NOMO-1 (cell line): ENCODE results near the gene OR1F1.
"Not testable (repeated sequence)": the region's sequence is repeated elsewhere in the genome, so short reads cannot be mapped to it uniquely, and the experiment has no call there.

Experiments
- DNase-seq, 2 experiments: peaks; one replicate each; lab custom pipeline; 2025; ENCODE audit not compliant: unreplicated experiment in 2 of 2; lab: John Stamatoyannopoulos, UW

OR1F1 gene

DNA sequence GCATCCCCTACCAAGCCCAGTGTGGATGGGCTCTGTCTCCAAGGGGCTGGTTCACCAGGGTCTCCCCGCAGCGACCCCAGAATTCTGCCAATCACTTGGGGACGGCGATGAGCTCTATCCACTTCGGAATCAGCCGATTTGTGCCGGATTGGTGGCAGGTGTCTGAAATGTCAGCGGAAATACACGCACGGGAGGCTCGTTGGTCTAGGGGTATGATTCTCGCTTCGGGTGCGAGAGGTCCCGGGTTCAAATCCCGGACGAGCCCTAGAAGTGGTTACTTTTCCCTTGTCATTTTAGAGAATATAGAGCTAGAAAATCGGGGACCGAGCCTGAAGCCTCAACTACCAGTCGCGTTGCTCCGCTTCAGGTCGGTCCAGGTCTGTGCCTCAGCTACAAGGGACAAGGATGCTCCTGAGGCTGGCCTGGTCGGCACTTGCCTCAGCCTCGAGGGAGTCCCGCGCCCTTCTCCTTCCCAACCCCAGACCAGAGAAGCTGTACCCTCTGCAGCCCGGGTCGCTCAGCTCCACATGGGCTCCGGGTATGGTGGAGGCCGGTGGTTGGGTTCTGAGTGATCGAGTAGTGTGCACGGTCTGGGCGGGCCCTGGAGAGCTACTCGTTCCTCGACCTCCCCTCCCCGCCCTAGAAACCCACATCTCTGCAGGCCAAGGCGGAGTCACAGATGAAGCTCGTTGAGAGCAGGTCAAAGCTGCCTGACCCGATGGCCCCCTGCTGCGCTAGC, 16.0 kb upstream of the OR1F1 start:
- no peak for DNase-seq

DNA sequence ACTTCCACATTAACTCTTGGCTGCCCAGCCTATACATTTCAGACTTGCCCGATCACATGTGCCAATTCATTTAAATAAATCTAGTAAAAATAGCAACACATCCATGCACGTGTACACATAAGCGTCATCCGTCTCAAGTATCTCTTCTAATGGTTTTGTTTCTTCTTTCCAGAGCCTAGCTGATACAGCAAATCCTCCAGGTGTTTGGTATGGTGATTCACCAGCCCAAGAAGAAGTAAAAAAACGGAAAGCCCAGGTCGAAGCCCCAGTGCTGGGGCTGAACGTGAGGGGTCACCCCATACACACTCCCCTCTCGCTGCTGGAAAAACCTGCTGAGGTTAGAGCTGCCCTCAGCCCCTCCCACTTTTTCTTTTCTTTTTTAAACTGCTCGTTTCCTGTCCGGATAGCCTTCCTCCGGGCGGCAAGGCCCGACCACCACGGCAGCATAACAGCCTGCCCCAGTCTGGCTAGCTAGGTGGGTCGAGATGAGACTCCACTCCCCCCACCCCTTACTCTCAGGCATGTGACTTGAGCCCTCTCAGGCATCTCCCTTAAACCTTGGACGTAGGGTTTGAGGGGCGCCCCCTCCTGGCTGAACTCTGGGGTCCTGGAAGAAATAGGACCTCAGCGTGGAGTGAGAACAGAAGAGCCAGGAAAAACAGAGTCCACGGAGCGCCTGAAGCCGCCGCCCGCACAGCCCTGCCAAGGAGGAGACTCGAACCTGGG, 13.9 kb upstream of the OR1F1 start:
- peak in 1 of 2 experiments; percentile 19 for DNase-seq

DNA sequence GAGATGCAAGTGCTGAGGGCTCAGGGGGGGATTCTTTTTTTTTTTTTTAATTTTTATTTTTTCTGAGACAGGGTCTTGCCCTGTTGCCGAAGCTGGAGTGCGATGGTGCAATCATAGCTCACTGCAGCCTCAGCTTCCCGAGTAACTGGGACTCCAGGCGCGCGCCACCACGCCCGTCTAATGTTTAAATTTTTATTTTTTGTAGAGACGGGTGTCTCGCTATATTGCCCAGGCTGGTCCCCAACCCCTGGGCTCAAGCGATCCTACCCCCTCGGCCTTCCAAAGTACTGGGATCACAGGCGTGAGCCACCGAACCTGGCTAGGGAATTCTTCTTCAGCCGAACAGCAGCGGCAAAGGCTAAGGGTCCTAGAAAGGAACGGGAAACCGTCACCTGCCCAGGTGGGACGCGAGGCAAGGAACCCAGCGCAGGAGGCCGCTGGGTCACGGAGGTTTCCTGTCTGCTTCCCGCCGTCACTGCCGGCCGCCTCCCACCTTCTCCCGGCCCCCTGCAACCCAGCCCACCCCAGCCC, 13.3 kb upstream of the OR1F1 start:
- DNase-seq: no peak

DNA sequence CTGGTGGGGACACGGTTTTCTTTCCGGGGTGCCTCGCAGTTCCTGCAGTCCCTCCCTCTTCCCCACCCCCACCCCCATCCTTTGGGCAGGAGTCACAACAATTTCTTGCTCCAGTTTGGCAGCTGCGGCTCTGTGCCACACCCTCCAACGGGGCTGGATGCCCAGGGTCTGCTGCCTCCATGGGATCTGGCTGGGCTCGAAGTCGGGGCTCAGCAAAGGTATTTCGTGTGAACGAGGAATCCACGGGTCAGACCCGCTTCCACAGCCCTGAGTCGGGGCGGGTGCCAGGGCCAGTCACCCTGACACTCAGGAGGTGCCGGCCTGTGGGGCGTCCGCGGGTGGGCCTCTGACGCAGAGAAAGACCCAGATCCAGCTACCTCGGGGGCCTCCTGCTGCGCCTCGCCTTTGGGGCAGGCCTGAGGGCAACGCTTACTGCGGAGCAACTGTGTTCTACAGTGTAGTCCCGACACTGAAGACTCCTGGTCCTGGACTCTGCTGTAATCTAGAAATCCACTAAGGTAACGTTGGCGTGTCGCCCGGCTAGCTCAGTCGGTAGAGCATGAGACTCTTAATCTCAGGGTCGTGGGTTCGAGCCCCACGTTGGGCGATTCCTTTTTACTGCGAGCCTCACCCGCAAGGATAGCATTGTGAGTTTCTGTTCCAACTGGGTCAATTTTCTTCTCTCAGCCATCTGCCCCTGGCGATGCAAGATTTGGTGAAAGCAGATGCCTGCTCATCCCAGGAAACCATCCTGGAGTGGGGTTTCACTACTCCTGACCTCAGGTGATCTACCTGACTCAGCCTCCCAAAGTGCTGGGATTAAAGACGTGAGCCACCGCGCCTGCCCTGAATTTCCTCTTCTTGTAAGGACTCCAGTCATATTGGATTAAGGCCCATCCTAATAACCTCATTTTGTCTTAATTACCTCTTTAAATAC, 12.6 kb upstream of the OR1F1 start:
- no peak for DNase-seq

DNA sequence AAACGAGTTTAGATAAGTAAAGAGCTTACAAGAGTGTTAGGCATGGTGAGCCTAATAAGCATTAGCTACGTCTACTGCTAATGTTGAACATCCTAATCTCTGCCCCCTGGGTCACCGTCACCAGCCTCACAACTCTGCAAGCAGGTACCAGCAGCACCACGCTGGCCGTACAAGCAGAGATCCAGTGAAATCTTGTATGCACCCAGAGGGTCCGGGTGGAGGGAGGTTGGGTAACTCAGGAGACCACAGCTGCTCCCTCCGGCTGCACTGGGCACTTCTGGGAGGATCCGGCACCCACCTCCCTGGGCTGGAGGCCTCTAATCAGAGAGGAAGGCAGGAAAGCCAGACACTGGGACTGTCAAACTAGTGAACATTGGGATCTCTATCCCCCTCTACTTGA, 8.4 kb upstream of the OR1F1 start:
- DNase-seq: no peak

DNA sequence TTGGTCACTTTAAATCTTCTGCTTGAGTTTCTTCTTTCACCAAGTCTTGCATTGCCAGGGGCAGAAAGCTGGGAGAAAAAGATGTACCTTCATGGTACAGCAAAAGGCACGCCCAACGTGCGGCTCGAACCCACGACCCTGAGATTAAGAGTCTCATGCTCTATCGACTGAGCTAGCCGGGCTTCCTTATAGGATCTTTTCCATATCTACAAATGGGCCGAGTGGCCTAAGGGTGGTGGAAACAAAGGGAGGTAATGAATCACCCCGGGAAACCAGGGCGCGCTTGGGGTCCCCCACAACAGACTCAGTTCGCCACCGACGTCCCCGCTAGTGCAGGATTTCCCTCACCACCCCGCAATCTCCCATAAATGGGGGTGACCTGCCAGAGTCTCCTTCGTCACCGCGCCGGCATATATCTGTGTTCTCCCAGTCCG, 7.5 kb upstream of the OR1F1 start:
- no peak for DNase-seq

DNA sequence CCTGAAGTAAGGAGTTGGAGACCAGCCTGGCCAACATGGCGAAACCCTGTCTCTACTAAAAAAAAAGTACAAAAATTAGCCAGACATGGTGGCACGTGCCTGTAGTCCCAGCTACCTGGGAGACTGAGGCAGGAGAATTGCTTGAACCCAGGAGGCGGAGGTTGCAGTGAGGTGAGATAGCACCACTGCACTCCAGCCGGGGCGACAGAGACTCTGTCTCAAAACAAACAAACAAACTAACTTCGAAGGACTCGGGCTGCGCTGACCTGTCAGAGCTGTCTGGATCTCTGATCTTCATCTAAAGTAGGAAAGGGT, 5.8 kb upstream of the OR1F1 start:
- DNase-seq: not testable (repeated sequence)

DNA sequence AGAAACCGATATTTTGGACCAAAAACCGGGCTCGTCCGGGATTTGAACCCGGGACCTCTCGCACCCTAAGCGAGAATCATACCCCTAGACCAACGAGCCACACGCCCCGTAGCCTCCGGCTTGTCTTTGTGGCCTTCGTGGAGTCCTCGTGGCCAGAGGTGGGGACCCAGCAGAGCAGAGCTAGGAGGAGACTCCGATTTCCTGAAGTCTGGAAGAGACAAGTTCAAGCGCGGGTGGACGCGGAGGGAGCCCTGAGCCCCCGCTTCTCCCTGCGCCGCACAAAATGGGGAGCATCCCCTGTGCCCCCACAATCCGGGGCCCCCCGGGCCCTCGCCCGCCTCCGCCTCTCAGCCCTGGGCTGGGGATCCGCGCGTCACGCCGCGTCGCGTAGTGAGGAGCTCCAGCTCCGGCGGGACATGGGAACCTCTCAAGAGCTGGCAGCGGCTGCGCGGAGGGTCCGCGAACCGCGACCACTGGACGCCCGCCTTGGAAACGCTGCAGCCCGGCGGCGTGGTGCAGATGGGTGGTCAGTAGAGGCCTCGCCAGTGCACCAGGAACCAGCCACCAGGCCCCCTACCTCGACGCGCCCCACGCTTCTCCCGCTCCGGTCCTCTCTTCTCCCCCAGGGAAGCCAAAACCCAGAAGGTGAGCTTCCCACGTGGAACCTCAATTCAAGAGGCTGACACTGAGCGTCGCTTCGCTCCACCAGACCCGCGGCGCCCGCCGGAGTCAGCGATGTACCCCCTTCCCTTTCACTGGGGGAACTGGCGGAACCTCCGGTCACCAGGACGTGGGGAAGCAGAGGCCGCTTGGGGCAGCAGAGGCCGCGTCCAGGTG, 5.2 kb upstream of the OR1F1 start:
- no peak for DNase-seq

DNA sequence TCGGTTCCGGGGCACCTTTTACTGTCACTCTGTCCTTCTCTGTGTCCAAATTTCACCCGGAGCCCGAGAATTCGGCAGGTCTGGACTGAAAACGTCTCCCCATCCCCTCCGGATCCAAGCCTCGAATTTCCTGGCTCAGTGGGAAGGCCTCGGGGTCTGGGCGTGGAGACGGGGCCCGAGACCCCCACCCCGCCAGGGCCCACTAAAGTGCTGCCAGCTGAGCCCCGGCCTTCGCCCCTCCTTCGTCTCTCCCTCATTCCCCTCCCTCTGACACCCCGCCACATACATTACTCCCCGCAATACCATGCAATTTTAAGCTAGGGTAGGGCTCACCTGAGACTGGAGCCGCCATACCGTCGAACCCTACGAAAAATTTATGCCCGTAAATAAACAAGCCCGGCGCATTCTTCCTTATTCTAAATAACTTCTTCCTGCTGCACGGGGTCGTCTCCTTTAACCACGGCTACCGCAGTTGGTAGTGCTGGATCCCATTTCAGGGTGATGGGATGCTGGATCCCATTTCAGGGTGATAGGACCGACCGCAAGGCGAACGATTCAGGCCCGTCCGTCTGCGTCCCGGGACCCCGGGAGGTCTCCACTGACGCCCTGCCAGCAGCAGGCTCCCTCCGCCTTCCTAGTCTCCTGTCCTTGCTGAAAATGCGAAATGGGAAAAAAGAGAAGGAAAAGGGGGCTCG, 4.4 kb upstream of the OR1F1 start:
- DNase-seq: no peak

DNA sequence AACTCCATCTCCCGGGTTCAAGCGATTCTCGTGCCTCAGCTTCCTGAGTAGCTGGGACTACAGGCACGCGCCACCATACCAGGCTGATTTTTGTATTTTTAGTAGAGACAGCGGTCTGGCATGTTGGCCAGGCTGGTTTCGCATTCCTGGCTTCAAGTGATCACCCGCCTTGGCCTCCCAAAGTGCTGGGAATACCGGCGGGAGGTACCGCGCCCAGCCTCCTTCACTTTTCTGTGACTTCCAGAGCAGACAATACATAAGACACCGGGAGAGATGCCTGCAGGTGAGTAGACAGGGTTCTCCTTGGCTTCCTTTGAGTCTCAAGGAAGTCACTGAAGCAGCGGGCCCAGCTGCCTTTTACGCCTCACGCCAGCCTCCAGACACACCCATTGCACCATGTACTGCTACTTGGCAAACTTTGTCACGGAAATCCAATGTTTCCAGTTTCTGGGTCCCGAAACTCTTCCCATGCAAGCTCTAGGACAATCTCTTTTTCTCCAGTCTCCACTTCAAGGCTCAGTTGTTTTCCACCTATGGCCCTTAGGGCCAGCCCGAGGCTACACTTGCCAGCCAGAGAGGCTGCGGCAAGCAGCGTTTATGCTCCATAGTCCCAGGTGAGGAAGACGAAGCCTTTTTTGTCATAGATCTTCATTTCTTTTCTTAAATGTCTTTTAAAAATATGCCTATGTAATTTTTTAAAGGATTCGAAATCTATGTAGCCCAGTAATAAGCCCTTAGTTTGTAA, 886 bp upstream of the OR1F1 start:
- no peak for DNase-seq

DNA sequence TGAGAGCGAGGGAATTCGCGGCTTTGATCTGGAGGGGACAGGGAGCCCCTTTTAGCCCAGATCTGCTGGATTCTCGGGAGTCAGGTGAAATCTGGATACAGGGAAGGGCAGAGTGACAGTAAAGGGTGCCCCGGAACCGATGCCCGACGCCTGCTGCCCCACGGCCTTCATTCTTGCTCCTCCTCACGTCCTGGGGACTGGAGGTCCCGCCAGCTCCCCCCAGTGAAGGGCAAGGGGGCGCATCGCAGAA, 596 bp downstream of the OR1F1 start:
- DNase-seq: no peak

DNA sequence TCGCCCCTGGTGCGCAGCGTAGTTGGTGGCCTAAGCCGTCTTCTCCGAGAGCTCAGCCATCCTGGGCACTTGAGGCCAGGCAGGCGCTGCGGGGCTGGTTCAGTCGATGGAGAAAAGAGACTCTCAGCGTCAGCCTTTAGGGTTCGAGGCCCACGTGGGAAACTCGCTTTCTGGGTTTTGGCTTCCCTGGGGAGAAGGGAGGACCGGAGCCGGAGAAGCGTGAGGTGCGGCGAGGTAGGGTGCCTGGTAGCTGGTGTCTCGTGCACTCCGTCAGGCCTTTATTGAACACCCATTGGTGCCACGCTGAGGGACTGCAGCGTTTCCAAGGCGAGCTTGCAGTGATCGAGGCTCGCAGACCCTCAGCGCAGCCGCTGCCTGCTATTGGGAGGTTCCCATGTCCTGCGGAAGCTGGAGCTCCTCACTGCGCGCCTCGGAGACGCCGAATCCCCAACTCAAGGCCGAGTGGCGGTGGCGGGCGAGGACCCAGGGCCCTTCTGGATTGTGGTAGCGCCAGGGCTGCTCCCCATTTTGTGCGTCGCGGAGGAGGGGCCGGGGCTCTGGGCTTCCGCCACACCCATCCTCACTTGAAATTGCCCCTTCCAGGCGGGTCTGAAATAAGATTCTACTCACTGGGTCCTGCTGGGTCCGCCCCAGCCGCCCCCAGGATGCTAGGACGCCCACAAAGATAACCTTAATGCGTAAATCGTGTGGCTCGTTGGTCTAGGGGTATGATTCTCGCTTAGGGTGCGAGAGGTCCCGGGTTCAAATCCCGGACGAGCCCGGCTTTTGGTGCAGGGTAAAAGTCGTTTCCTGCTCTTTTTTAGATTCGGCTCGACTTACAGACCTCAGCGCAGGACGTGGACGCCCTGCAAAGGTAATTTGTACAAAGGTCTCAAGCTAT, 1.2 kb downstream of the OR1F1 start:
- DNase-seq: no peak

DNA sequence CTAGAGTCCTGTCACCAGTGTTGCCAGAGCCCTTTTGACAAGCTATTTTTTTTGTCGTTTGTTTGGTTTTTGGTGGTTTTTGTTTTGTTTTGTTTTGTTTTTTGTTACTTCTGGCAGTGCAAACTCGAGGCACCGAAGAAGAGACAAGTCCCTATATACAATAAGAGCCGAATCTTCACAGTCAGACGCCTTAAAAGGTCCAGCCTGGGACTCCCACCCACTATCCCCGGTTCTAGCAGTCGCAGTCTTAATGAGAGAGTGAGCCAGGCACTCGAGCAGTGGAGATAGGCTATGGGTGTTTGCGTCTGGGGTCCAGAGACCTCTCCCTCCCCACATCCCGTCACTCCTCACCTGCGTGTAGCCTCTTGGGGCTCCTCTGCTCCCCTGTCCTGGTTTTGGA, 1.9 kb downstream of the OR1F1 start:
- no peak for DNase-seq

DNA sequence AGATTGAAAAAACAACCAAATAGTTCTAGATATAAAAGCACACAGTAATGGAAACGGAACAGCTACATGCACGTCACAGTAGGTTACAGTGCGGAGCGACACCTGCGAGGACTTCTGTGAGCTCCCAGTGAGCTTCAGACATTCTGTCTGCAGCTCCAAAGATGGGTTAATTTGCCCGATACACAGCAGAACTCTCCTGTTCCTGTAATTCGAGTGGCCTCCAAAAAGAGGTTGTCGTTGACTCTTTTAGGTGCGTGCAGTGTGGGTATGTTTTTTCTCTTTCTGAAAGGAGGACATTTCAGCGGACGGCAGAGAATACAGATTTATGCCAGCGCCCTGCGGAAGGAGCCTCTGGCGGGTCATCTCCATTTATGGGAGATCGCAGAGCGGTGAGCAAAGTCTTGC, 2.9 kb downstream of the OR1F1 start:
- no peak for DNase-seq

DNA sequence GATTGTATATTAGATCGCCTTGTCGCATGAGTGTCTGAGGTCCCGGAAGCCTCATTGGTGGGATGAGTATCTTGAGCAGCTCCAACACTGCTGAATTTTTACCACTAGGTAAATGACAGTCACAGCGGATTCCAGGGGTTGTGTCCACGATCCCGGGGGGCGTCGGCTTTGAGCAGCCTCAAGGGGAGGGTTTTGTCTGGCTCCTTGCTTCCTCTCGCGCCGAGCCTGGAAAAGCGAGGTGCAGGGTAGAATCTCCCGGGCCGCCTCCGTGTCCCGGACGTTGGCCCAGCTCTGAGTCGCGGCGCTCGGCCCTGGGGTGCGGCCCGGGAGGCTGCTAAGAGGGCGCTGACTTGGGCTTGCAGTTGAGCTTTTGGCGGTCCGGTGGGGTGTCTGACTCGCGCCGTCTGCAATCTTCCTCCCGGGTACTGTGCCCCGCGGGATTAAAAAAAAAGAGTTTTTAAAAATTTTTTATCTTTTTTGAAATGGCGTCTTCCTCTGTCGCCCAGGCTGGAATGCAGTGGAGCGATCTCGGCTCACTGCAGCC, 4.5 kb downstream of the OR1F1 start:
- DNase-seq: no peak

DNA sequence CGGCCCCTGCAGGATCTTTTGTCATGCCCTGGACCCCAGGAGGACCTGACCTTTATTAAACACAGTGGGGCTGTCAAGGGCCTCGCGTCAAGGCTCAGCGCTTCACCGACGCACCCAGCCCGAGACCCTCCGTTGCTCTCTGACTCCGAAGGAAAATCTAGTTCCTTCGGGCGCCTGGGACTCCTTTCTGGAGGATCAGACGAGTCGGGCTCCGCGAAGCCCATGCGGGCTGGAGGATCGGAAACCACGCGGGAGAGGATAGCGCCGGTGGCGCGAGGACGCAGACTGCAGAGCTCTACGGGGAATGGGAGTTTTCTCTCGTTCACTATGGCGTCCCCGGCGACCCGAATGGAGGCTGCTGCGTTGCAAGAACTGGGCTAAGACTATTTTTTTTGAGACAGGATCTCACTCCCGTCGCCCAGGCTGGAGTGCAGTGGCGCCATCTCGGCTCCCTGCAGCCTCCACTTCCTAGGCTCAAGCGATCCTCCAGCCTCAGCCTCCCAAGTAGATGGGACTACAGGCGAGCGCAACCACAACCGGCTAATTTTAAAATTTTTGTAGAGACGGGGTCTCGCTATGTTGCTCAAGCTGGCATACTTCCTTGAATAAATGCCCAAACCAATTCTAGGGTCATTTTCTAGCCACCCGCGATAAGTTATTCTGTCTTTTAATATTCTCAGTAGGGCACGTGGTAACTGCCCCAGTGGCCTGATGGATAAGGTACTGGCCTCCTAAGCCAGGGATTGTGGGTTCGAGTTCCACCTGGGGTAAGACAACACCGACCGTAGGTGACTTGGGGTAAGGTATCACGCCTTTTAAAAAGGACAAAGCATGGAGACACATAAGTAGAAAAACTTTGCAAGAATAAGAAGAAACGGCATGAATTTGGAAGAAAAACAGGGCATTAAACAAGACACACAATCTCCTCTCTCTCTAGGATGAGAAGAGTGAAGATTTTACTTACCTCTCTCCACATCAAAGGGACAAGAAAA, 5.5 kb downstream of the OR1F1 start:
- no peak for DNase-seq

DNA sequence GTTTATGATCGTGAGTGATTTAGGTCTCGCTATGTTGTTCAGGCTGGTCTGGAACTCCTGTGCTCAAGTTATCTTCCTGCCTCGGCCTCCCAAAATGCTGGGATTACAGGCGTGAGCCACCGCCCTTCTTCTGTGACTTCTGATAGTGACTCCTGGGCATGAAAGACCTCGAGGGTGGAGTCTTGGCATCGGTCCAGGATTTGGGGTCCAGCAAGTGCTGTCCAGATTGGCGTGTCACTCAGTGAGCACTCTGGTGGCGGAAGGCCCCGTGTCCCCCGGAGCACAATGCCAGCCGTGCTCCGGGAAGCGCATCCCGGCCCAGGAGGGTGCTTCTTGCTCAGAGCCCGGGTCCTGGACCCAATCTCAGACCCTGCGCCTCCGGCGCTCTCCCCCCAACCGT, 6.8 kb downstream of the OR1F1 start:
- no peak for DNase-seq
